ENCODE data around the gene GJA3. TPM values are rescaled to one million over a fixed set of nuclear protein-coding genes. Genes with fewer than 3 reads are reported as not detected.

The GJA3 gene
- total RNA-seq, 1 experiment from 2014 or later = 0.92 TPM

DNA sequence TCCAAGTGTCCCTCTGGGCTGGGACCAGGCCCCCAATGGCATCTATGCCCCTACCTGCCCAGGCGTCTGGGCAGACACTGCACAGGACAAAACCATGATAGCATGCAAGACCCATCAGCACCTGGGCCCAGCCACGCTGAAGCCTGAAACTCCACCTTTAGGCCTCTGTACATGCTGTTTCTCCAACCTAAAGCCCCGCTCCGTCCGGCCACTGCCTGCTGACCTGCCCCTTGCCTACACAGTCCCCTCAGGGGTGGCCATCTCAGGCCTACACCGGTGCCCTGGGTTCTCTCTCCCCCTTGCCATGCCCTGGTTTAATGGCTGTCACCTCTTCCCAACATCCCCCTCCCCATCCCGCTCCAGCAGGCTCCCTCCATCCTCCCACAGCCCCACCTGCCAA, 15.3 kb downstream of the GJA3 start:
- Histone ChIP-seq H2BK15ac (ENCODE audit: low read depth, low read length) (no peak overlapping the region), H2BK5ac (ENCODE audit: insufficient read length, low read length) (no peak overlapping the region), H3K18ac (ENCODE audit: insufficient read length, low read depth, low read length) (no peak overlapping the region), H3K9me3 (ENCODE audit: control insufficient read depth, low read depth, low read length) (no peaks in the 10 kb centered on the region), H3K4me1 (ENCODE audit: insufficient read depth, low read length) (no peaks in the 10 kb centered on the region), H2AFZ (ENCODE audit: low read length) (no peak overlapping the region), H4K91ac (ENCODE audit: insufficient read length, low read depth, low read length) (no peak overlapping the region), H3K23ac (ENCODE audit: insufficient read length, low read depth, low read length) (no peak overlapping the region), H4K20me1 (ENCODE audit: control insufficient read depth, insufficient read depth, insufficient read length) (no peaks in the 10 kb centered on the region), H3K27me3 (ENCODE audit: insufficient read depth, low read length) (no peaks in the 10 kb centered on the region), H3K27ac (ENCODE audit: insufficient read length, low read depth, low read length) (no peak overlapping the region), H3K14ac (ENCODE audit: insufficient read depth, low read length) (no peak overlapping the region; the same call in 1 of the 2 replicates), H4K5ac (ENCODE audit: insufficient read length, low read depth, low read length) (no peak overlapping the region), H3K4me2 (ENCODE audit: insufficient read depth, insufficient read length, low read length) (no peak overlapping the region), H4K8ac (replicated peaks; ENCODE audit: insufficient read length, low read depth, low read length) (no peak overlapping the region), H3K79me1 (ENCODE audit: insufficient read depth, low read depth, low read length, poor library complexity, severe bottlenecking) (no peaks in the 10 kb centered on the region), H2BK120ac (ENCODE audit: low read depth, low read length, poor library complexity, severe bottlenecking) (no peak overlapping the region), H3K4ac (ENCODE audit: low read depth, low read length) (no peak overlapping the region), H3T11ph (ENCODE audit: low read length) (no peak overlapping the region), H3K23me2 (ENCODE audit: insufficient read length, low read depth, low read length, poor library complexity, severe bottlenecking) (no peaks in the 10 kb centered on the region), H3K9ac (ENCODE audit: extremely low read depth, insufficient read length, low read length) (no peak overlapping the region), H2AK5ac (ENCODE audit: insufficient read length, low read length) (no peak overlapping the region), H3K79me2 (ENCODE audit: insufficient read depth, low read length) (no peaks in the 10 kb centered on the region), H3K56ac (ENCODE audit: insufficient read length, low read depth, low read length) (no peak overlapping the region), H2BK12ac (ENCODE audit: insufficient read length, low read depth, low read length) (no peak overlapping the region), H2BK20ac (ENCODE audit: low read depth, low read length, poor library complexity, severe bottlenecking) (no peak overlapping the region)
- H3K9me3 Mint-ChIP-seq = no peaks in the 10 kb centered on the region; a peak in 1 of 5 replicates
- no peaks in the 10 kb centered on the region; a peak in 1 of 7 replicates for H3K36me3 Mint-ChIP-seq (ENCODE audit: insufficient read depth in 1 of 3, low read depth in 3 of 3)
- no peak overlapping the region for H3K4me3 Mint-ChIP-seq
- H3K27me3 Mint-ChIP-seq (ENCODE audit: low read depth) = peaks cover 9% of the 10 kb centered on the region
- peaks cover 2 to 8% of the 10 kb centered on the region in 2 experiments; a peak in 3 of 4 replicates for H3K4me1 Mint-ChIP-seq
- H3K27ac Mint-ChIP-seq = no peak overlapping the region
- no CpG with 5 or more reads among the region's 7 CpGs for WGBS (ENCODE audit: extremely low coverage, insufficient read length, low lambda C conversion rate)
- TF ChIP-seq, protein P1, sequence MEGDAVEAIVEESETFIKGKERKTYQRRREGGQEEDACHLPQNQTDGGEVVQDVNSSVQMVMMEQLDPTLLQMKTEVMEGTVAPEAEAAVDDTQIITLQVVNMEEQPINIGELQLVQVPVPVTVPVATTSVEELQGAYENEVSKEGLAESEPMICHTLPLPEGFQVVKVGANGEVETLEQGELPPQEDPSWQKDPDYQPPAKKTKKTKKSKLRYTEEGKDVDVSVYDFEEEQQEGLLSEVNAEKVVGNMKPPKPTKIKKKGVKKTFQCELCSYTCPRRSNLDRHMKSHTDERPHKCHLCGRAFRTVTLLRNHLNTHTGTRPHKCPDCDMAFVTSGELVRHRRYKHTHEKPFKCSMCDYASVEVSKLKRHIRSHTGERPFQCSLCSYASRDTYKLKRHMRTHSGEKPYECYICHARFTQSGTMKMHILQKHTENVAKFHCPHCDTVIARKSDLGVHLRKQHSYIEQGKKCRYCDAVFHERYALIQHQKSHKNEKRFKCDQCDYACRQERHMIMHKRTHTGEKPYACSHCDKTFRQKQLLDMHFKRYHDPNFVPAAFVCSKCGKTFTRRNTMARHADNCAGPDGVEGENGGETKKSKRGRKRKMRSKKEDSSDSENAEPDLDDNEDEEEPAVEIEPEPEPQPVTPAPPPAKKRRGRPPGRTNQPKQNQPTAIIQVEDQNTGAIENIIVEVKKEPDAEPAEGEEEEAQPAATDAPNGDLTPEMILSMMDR (conservative IDR thresholded peaks at IDR 0.05) = no peak
- DNase-seq = no peak
